HUDEP-2 (cell line): Measurements from ENCODE around the gene ADD2.
A peak's percentile ranks its signal among the peaks of the same experiment; 100 is the strongest.

Source experiments
- DNase-seq, 76 experiments: peaks; one replicate each; lab custom pipeline; 2025; ENCODE audit not compliant: unreplicated experiment in 76 of 76; lab: John Stamatoyannopoulos, UW

The ADD2 gene

GRCh38 chr2:70726947-70727725 lies 40.9 kb downstream of the ADD2 start:
- no peak for DNase-seq

- DNase-seq = no peak
Observed at GRCh38 chr2:70725505-70725904, 42.5 kb downstream of the ADD2 start.

GRCh38 chr2:70724366-70724765 lies 43.6 kb downstream of the ADD2 start:
- no peak for DNase-seq

- no peak for DNase-seq
Observed at GRCh38 chr2:70723286-70723885, 44.6 kb downstream of the ADD2 start.

- no peak for DNase-seq
Observed at GRCh38 chr2:70720124-70720523, 47.9 kb downstream of the ADD2 start.

GRCh38 chr2:70719231-70719630 lies 48.8 kb downstream of the ADD2 start:
- no peak for DNase-seq

- DNase-seq = no peak
Observed at GRCh38 chr2:70718736-70719135, 49.3 kb downstream of the ADD2 start.

GRCh38 chr2:70718241-70718640 lies 49.8 kb downstream of the ADD2 start:
- peak in 1 of 76 experiments; percentile 43 for DNase-seq

- DNase-seq = peak in 74 of 76 experiments; percentile 39 to 92 (median 76)
Observed at GRCh38 chr2:70717431-70718038, 50.5 kb downstream of the ADD2 start.

GRCh38 chr2:70716951-70717350 lies 51.0 kb downstream of the ADD2 start:
- peak in 3 of 76 experiments; percentile 14 to 50 (median 44) for DNase-seq

- peak in 55 of 76 experiments; percentile 11 to 65 (median 46) for DNase-seq
Observed at GRCh38 chr2:70716131-70716743, 51.8 kb downstream of the ADD2 start.

GRCh38 chr2:70715071-70715985 lies 52.7 kb downstream of the ADD2 start:
- peak in 1 of 76 experiments; percentile 6 for DNase-seq

- DNase-seq = peak in 1 of 76 experiments; percentile 8
Observed at GRCh38 chr2:70714141-70714905, 53.7 kb downstream of the ADD2 start.

GRCh38 chr2:70712916-70713315 lies 55.1 kb downstream of the ADD2 start:
- DNase-seq = no peak

- DNase-seq = no peak
Observed at GRCh38 chr2:70711191-70711590, 56.8 kb downstream of the ADD2 start.

- DNase-seq = no peak
Observed at GRCh38 chr2:70710038-70710690, 57.8 kb downstream of the ADD2 start.

- DNase-seq = peak in 1 of 76 experiments; percentile 9
Observed at GRCh38 chr2:70709275-70710037, 58.5 kb downstream of the ADD2 start.
